GM18951 (cell line): ENCODE results near the gene MTR.

Experiments
- POLR2A ChIP-seq: IDR thresholded peaks from 4 replicates; pipeline ENCODE4 v1.6.1; 2011; ENCODE audit warnings: mild to moderate bottlenecking; ENCODE audit not compliant: insufficient read length, insufficient read depth; ENCODE audit errors: extremely low read depth
- in situ Hi-C: fragments of 300-500 bp; cut with MboI; formaldehyde crosslinking; loops from one replicate; pipeline ENCODE4 v1.12.0; 2022; ENCODE audit warnings: low sequenced_read_pairs, mixed read lengths, inconsistent platforms; ENCODE audit not compliant: unreplicated experiment

MTR gene

GRCh38 chr1:236920286-236920894 is 125.3 kb downstream of the MTR start:
- no peak for TF ChIP-seq POLR2A
- in situ Hi-C loops = no loop called here

- TF ChIP-seq POLR2A = no peak
- in situ Hi-C loops = no loop called here
Observed at GRCh38 chr1:236921610-236922009, 126.5 kb downstream of the MTR start.

- no peak for TF ChIP-seq POLR2A
- in situ Hi-C loops = no loop called here
Observed at GRCh38 chr1:236922190-236922589, 127.1 kb downstream of the MTR start.

GRCh38 chr1:236925386-236925785 is 130.3 kb downstream of the MTR start:
- no peak for TF ChIP-seq POLR2A
- in situ Hi-C loops = no loop called here

- in situ Hi-C loops = no loop called here
- no peak for TF ChIP-seq POLR2A
Observed at GRCh38 chr1:236930503-236930902, 135.4 kb downstream of the MTR start.

GRCh38 chr1:236938760-236939159 is 143.7 kb downstream of the MTR start:
- in situ Hi-C loops = no loop called here
- TF ChIP-seq POLR2A = no peak

- TF ChIP-seq POLR2A = no peak
- in situ Hi-C loops = no loop called here
Observed at GRCh38 chr1:236942431-236942830, 147.3 kb downstream of the MTR start.

- no peak for TF ChIP-seq POLR2A
Observed at GRCh38 chr1:236944556-236944955, 149.5 kb downstream of the MTR start.

GRCh38 chr1:236945002-236945401 is 149.9 kb downstream of the MTR start:
- TF ChIP-seq POLR2A = no peak
- in situ Hi-C loops = no loop called here

More at GRCh38 chr1:236944556-236944955, 149.5 kb downstream of the MTR start:
- in situ Hi-C loops = no loop called here

- TF ChIP-seq POLR2A = no peak
- in situ Hi-C loops = no loop called here
Observed at GRCh38 chr1:236947794-236948193, 152.7 kb downstream of the MTR start.

- in situ Hi-C loops = no loop called here
- no peak for TF ChIP-seq POLR2A
Observed at GRCh38 chr1:236948381-236948780, 153.3 kb downstream of the MTR start.

GRCh38 chr1:236948996-236949395 is 153.9 kb downstream of the MTR start:
- no peak for TF ChIP-seq POLR2A
- in situ Hi-C loops = no loop called here

GRCh38 chr1:236950365-236950764 is 155.3 kb downstream of the MTR start:
- in situ Hi-C loops = no loop called here
- TF ChIP-seq POLR2A = no peak

- TF ChIP-seq POLR2A = no peak
- in situ Hi-C loops = no loop called here
Observed at GRCh38 chr1:236951672-236952071, 156.6 kb downstream of the MTR start.

GRCh38 chr1:236952246-236953003 is 157.3 kb downstream of the MTR start:
- TF ChIP-seq POLR2A = no peak
- in situ Hi-C loops = no loop called here
